Panc1 (cell line): ENCODE data around the gene TMEM61. TPM values are rescaled to one million over a fixed set of nuclear protein-coding genes. Genes with fewer than 3 reads are reported as not detected.

Experiments
- ATAC-seq: fragments of 200-7000 bp; cut with Tn5 transposase; 2 replicates; pipeline ENCODE4 v1.9.1; 2020; ENCODE audit warnings: mild to moderate bottlenecking, moderate library complexity
- BruUV-seq: library from RNA; stranded (reverse); fragments of 400-500 nt; replicated peaks from 2 replicates; lab custom pipeline; 2021; lab: Mats Ljungman, UMichigan
- CTCF ChIA-PET: fragments of 300-600 bp; sonication (Branson Sonifier 250); formaldehyde crosslinking; loops from one replicate; lab custom pipeline; 2022; ENCODE audit warnings: antibody characterized with exemption; lab: Charles Lee
- POLR2A ChIA-PET: fragments of 300-600 bp; sonication (Branson Sonifier 250); formaldehyde crosslinking; loops from one replicate; lab custom pipeline; 2022; ENCODE audit warnings: antibody characterized with exemption; lab: Charles Lee
- DNase-seq: peaks from one replicate; pipeline ENCODE4 v3.0.0-alpha.2; 2010; ENCODE audit warnings: low read depth, low spot score
- H3K27ac ChIP-seq: 2 replicates; pipeline ENCODE4 v1.5.1; 2011; ENCODE audit warnings: mild to moderate bottlenecking, low read length, inconsistent platforms
- H3K27me3 ChIP-seq: fragments of 200-500 bp; sonication (Bioruptor generic); 2 replicates; pipeline ENCODE4 v1.6.0; 2014; ENCODE audit warnings: low read length, inconsistent platforms; ENCODE audit not compliant: control insufficient read depth, insufficient read depth
- H3K36me3 ChIP-seq: fragments of 200-500 bp; sonication (Bioruptor generic); 2 replicates; pipeline ENCODE4 v1.5.1; 2014; ENCODE audit warnings: inconsistent platforms, mild to moderate bottlenecking, low read length, moderate library complexity; ENCODE audit not compliant: control insufficient read depth, insufficient read depth
- H3K4me1 ChIP-seq: 2 replicates; pipeline ENCODE4 v1.5.1; 2011; ENCODE audit warnings: inconsistent platforms, mild to moderate bottlenecking, low read length, moderate library complexity; ENCODE audit not compliant: control insufficient read depth, insufficient read depth
- H3K4me3 ChIP-seq, 2 experiments: 2 replicates each; pipeline ENCODE4 v1.5.1; 2011 to 2012; ENCODE audit warnings: low read depth in 2 of 2, low read length in 2 of 2, mild to moderate bottlenecking in 2 of 2, inconsistent platforms in 1 of 2, moderate library complexity in 1 of 2
- H3K9me3 ChIP-seq: fragments of 200-500 bp; sonication (Bioruptor generic); 2 replicates; pipeline ENCODE4 v1.5.1; 2014; ENCODE audit warnings: low read depth, mild to moderate bottlenecking, inconsistent platforms, low read length, moderate library complexity; ENCODE audit not compliant: control insufficient read depth, insufficient read depth
- CTCF ChIP-seq: fragments of 450-650 bp; IDR thresholded peaks from 2 replicates; pipeline ENCODE4 v1.5.1; 2017; ENCODE audit warnings: mild to moderate bottlenecking
- POLR2AphosphoS5 ChIP-seq: IDR thresholded peaks from 2 replicates; pipeline ENCODE4 v1.6.1; 2012; ENCODE audit warnings: mild to moderate bottlenecking, low read depth, low read length, moderate library complexity
- REST ChIP-seq, 2 experiments: IDR thresholded peaks; 2 replicates each; pipeline ENCODE4 v1.6.1; 2011 to 2012; ENCODE audit warnings: low read depth in 2 of 2, control low read depth in 1 of 2, low read length in 1 of 2, mild to moderate bottlenecking in 1 of 2, moderate library complexity in 1 of 2; ENCODE audit not compliant: insufficient read depth in 1 of 2
- SIN3A ChIP-seq: IDR thresholded peaks from 2 replicates; pipeline ENCODE4 v1.6.1; 2012; ENCODE audit warnings: low read depth, mild to moderate bottlenecking, low read length, moderate library complexity, borderline replicate concordance; ENCODE audit not compliant: insufficient read depth
- TCF7L2 ChIP-seq: IDR thresholded peaks from 2 replicates; pipeline ENCODE4 v1.6.1; 2011; ENCODE audit warnings: mild to moderate bottlenecking, low read depth, low read length, inconsistent platforms
- in situ Hi-C: cut with HindIII; loops from 2 replicates; pipeline ENCODE4 v1.10.0; 2016; ENCODE audit warnings: low sequenced_read_pairs, low pct_unique_long_range_greater_than_20kb
- intact Hi-C: fragments of 100-400 bp; cut with micrococcal nuclease; formaldehyde crosslinking; loops from one replicate; pipeline ENCODE4 v1.10.0; 2022; ENCODE audit not compliant: unreplicated experiment
- total RNA-seq: library from RNA; stranded (reverse); gene quantifications from one replicate; pipeline ENCODE4 v1.2.1, GENCODE V29; 2021; ENCODE audit not compliant: unreplicated experiment

The TMEM61 gene
- total RNA-seq, 1 experiment from 2014 or later, result not detected

GRCh38 chr1:54986025-54986424, 5.6 kb downstream of the TMEM61 start:
- ChIA-PET CTCF (no interaction called here), POLR2A (no interaction called here)
- no peak overlapping the region for H3K4me3 ChIP-seq
- no peaks in the 10 kb centered on the region for H3K9me3 ChIP-seq
- H3K4me1 ChIP-seq, result no peaks in the 10 kb centered on the region; the same call in 1 of the 2 replicates
- no peaks in the 10 kb centered on the region for H3K36me3 ChIP-seq
- DNase-seq (no peak), ATAC-seq (no peak)
- no TSS peak for BruUV-seq
- 0 out of 2 replicates have a peak, but pooled peaks cover 2% of the 10 kb centered on the region for H3K27me3 ChIP-seq
- no peak overlapping the region for H3K27ac ChIP-seq
- intact Hi-C loops (no loop called here), in situ Hi-C loops (no loop called here)
- no peak for TF ChIP-seq TCF7L2
- TF ChIP-seq POLR2AphosphoS5, result no peak
- TF ChIP-seq CTCF, result no peak

DNA sequence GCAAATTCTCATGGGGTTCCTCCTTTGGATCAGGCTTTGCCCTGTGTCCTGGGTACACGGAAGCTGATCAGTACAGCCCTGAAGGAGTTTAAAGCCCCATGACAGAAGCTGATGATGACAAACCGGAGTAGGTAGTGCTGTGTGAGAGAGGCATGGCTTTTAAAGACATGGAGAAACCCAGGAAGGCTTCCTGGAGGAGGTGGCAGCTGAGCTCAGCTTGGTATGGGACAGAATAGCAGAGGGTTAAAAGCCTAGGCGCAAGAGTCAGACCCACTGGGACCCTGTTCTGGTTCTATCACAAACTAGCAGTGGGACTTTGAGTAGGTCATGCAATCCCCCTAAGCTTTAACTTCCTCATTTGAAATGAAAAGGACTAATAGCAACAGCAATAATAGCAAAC, 6.1 kb downstream of the TMEM61 start:
- DNase-seq, result no peak
- POLR2A ChIA-PET, result no interaction called here

More for the DNA sequence above, 6.1 kb downstream of the TMEM61 start:
- no peaks in the 10 kb centered on the region for H3K4me1 ChIP-seq
- H3K36me3 ChIP-seq, result no peaks in the 10 kb centered on the region
- H3K4me3 ChIP-seq, result no peak overlapping the region
- H3K27me3 ChIP-seq, result 0 out of 2 replicates have a peak, but pooled peaks cover 2% of the 10 kb centered on the region
- TF ChIP-seq SIN3A (no peak), POLR2AphosphoS5 (no peak), TCF7L2 (no peak), REST (IDR thresholded peaks at IDR 0.05; ENCODE audit: insufficient read depth in 1 of 2, low read depth in 2 of 2, low read length in 1 of 2) (no peak), CTCF (no peak)
- no peak for ATAC-seq
- CTCF ChIA-PET, result no interaction called here
- in situ Hi-C loops (no loop called here), intact Hi-C loops (no loop called here)
- no peaks in the 10 kb centered on the region for H3K9me3 ChIP-seq
- no peak overlapping the region for H3K27ac ChIP-seq
- no TSS peak for BruUV-seq
